NCI-H187 treated with DMSO at 0.1 percent for 48 hours (cell line): ENCODE data around the gene SCUBE1.

Experiments
- DNase-seq: peaks from one replicate; lab custom pipeline; 2025; lab: John Stamatoyannopoulos, UW

The SCUBE1 gene

GRCh38 chr22:43155789-43156188 is 187.4 kb downstream of the SCUBE1 start:
- no peak for DNase-seq

- DNase-seq: no peak
Observed at GRCh38 chr22:43154887-43155536, 188.2 kb downstream of the SCUBE1 start.

- DNase-seq: no peak
Observed at GRCh38 chr22:43153899-43154298, 189.3 kb downstream of the SCUBE1 start.

- no peak for DNase-seq
Observed at GRCh38 chr22:43152357-43153071, 190.7 kb downstream of the SCUBE1 start.

DNA sequence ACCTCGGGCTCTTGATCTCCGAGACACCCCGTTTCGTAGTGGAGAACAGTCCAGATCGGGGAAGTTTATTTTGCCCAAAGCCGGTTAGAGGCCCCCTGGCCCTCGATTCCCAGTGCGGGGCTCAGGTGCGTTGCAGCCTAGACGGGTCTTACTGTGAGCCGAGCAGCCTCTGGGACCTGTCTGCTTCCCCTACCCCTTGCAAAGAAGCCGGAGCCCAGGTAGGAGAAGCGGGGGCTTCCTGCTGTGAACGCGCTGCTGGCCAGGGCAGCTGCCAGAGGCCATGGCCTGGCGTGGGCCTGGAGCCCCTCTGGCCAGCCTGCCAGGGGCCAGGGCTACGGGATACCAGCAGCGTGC is 191.2 kb downstream of the SCUBE1 start:
- no peak for DNase-seq

DNA sequence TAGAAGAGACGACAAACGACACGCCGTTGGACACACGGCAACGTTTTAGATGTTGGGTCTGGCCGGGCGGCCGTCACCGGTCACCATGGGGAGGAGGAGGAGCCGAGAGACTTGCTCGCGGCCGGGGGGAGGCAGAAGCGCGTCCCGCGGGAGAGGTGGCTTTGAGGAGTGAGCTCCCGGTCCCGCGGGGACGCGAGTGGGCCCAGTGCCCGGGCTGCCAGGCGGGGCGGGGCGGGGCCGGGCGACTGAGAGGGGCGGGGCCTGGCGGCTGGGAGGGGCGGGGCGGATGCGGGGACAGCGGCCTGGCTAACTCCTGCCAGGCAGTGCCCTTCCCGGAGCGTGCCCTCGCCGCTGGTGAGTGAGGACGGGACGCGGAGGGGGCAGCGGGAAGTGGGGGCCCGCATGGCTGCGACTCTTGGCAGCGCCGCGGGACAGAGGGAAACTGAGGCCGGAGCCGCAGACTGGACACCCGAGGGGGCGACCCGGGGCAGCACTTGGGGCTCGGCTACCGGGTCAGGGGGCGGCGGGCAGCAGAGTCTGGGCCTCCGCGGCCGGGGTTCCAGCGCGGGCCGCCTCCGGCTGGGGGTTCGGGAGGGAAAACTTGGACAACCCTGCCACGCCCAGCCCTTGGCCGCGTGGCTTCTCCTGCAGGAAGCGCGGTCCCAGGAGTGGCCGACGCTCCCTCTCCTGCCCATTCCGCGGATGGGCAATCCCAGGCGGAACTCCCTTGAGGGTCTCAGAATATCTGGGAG is 191.7 kb downstream of the SCUBE1 start, which contains the start of gene TSPO:
Gene TSPO (plus strand): TSS at position 309 of the 752 bp plus-strand sequence. CDS start 7,680 bp downstream, outside the sequence.
- no peak for DNase-seq

DNA sequence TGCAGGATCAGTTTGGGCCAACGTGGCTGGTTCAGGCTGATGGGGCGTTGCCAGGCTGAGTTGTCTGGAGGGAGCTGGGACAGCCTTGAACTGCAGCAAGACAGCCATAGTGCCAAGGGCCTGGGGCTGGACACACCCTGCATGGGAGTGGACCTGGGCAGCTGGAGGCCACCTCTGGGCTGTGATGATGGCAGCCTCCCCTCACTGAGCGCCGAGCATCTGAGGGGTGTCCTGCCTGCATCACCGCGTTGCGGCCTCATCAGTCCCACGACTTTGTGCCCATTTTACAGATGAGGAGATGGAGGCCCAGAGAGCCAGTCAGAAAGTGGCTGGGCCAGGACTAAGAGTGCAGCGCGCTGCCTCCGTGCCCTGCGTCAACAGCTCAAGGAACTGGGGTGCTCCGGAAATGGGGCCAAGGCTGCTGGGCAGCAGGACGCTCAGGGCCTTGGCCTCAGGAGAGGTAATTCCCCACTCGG is 192.4 kb downstream of the SCUBE1 start:
- no peak for DNase-seq

DNA sequence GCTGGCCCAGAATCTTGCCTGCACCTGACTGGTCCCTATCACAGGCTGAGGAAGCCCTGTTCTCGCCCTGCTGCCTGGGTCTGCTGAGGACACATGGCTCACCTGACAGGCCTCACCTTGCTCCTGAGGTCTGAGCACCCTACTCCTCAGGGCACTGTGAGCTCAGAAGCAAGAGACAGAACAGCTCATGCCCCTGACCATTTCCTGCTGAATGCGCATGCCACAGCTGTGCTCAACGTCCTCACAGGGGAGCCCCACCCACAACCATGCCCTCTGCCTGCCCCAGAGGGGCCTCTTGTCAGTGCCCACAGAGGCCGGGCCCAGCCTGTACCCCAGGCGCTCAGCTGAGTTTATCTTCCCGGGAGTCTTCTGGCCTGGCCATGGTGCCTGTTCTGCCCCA is 194.6 kb downstream of the SCUBE1 start:
- DNase-seq: no peak

- no peak for DNase-seq
Observed at GRCh38 chr22:43147821-43148220, 195.4 kb downstream of the SCUBE1 start.
